T1000 (cell line): ENCODE measurements around the gene AP2S1.
"Not testable (repeated sequence)": the region's sequence is repeated elsewhere in the genome, so short reads cannot be mapped to it uniquely, and the experiment has no call there.

Experiments used
- DNase-seq: peaks from one replicate; lab custom pipeline; 2025; ENCODE audit warnings: mixed read lengths; lab: John Stamatoyannopoulos, UW

The AP2S1 gene

GRCh38 chr19:46850228-46851203 is at the start of gene AP2S1:
Gene AP2S1, minus strand, starts transcription at chr19:46850846. Its CDS starts 80 bp downstream, at chr19:46850766.
- DNase-seq = peak; percentile 94

- DNase-seq = no peak
Observed at GRCh38 chr19:46900341-46900740, 49.7 kb upstream of the AP2S1 start.

GRCh38 chr19:46898731-46899130 is 48.1 kb upstream of the AP2S1 start:
- no peak for DNase-seq

GRCh38 chr19:46896076-46896794 is 45.6 kb upstream of the AP2S1 start:
- DNase-seq = no peak

- DNase-seq = no peak
Observed at GRCh38 chr19:46892252-46893179, 41.9 kb upstream of the AP2S1 start.

GRCh38 chr19:46890423-46891170 is 40.0 kb upstream of the AP2S1 start:
- peak; percentile 26 for DNase-seq

- DNase-seq = no peak
Observed at GRCh38 chr19:46887240-46887782, 36.7 kb upstream of the AP2S1 start.

GRCh38 chr19:46886546-46887239 is 36.0 kb upstream of the AP2S1 start:
- no peak for DNase-seq

- no peak for DNase-seq
Observed at GRCh38 chr19:46885411-46885810, 34.8 kb upstream of the AP2S1 start.

- DNase-seq = not testable (repeated sequence)
Observed at GRCh38 chr19:46882751-46883150, 32.1 kb upstream of the AP2S1 start.

- no peak for DNase-seq
Observed at GRCh38 chr19:46882034-46882433, 31.4 kb upstream of the AP2S1 start.

- DNase-seq = no peak
Observed at GRCh38 chr19:46881092-46881491, 30.4 kb upstream of the AP2S1 start.

GRCh38 chr19:46880431-46880830 is 29.8 kb upstream of the AP2S1 start:
- DNase-seq = no peak

GRCh38 chr19:46878613-46879375 is 28.1 kb upstream of the AP2S1 start:
- peak; percentile 65 for DNase-seq

GRCh38 chr19:46875657-46876056 is 25.0 kb upstream of the AP2S1 start:
- DNase-seq = no peak

- no peak for DNase-seq
Observed at GRCh38 chr19:46875234-46875633, 24.6 kb upstream of the AP2S1 start.

- no peak for DNase-seq
Observed at GRCh38 chr19:46872967-46873366, 22.3 kb upstream of the AP2S1 start.

GRCh38 chr19:46871173-46871572 is 20.5 kb upstream of the AP2S1 start:
- DNase-seq = not testable (repeated sequence)

- no peak for DNase-seq
Observed at GRCh38 chr19:46868025-46868802, 17.6 kb upstream of the AP2S1 start.
